ENCODE measurements around the gene PAM.

PAM gene

DNA sequence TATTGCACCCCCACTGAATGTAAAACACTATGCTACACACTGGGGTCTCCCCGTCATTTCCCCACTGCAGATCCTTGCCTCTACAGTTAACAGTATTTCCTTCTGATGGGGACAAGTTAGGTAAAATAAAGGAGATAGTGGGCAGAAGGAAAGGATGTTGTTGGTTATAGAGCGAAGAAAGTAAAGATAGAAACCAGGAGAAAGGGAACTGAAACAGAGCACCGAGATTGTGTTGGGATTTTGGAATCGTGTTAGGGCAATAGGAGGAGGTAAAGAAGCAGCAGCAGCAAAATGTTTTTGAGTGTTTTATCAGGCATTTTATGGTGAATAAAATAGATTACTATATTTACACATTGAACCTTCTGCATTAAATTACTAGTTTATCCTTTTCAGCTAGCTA lies 60.0 kb downstream of the PAM start:
- TF ChIP-seq FOXP2 (optimal IDR thresholded peaks at IDR 0.05; ENCODE audit: borderline replicate concordance, extremely low read depth, extremely low read length, insufficient read depth): no peak
- no peak for TF ChIP-seq TAF1 (IDR thresholded peaks at IDR 0.05; ENCODE audit: borderline replicate concordance, insufficient read depth, low read length)
- no peak for TF ChIP-seq POLR2AphosphoS5 (IDR thresholded peaks at IDR 0.05; ENCODE audit: low read depth, low read length)
- TF ChIP-seq, protein P1, sequence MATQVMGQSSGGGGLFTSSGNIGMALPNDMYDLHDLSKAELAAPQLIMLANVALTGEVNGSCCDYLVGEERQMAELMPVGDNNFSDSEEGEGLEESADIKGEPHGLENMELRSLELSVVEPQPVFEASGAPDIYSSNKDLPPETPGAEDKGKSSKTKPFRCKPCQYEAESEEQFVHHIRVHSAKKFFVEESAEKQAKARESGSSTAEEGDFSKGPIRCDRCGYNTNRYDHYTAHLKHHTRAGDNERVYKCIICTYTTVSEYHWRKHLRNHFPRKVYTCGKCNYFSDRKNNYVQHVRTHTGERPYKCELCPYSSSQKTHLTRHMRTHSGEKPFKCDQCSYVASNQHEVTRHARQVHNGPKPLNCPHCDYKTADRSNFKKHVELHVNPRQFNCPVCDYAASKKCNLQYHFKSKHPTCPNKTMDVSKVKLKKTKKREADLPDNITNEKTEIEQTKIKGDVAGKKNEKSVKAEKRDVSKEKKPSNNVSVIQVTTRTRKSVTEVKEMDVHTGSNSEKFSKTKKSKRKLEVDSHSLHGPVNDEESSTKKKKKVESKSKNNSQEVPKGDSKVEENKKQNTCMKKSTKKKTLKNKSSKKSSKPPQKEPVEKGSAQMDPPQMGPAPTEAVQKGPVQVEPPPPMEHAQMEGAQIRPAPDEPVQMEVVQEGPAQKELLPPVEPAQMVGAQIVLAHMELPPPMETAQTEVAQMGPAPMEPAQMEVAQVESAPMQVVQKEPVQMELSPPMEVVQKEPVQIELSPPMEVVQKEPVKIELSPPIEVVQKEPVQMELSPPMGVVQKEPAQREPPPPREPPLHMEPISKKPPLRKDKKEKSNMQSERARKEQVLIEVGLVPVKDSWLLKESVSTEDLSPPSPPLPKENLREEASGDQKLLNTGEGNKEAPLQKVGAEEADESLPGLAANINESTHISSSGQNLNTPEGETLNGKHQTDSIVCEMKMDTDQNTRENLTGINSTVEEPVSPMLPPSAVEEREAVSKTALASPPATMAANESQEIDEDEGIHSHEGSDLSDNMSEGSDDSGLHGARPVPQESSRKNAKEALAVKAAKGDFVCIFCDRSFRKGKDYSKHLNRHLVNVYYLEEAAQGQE (IDR thresholded peaks at IDR 0.05; ENCODE audit: insufficient read depth in 1 of 2, low read depth in 2 of 2, low read length in 2 of 2): no peak
- no peak for TF ChIP-seq SIN3A (IDR thresholded peaks at IDR 0.05; ENCODE audit: borderline replicate concordance, insufficient read depth, low read length)

DNA sequence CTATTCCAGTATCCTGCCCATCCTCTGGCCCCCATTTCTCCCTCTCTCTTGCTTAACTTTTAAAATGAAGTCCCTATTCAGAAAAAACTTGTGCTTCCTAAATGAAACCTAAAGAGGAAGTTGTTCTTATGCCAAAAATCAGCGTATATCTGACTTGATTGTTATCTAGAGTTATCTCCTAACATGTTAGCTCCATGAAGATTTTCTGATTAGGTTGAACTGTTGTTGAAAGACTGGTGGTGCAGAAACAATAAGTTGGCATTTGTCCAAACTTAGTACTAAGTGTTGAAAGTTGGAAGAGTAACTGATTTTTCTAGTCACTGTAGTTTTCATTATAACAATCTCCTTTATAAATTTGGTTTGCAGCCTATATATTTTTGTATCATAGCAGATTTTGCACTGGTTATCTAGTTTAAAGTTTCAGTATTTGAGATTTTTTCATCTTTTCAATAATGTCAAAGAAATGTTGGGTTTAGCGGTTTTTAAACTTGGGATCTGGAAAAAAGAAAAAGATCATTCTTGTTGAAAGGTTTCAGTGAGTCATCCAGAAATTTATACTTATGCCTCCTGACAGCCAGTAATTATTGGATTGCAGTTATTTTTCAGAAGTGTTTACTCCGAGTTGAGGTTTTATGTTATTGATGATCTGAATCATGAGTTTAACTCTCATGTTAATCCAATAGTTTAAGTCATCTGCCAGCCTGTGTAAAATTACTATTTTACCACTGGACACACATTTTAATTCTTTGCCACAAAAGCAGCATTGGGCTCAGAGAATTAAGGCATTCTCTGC lies 60.6 kb downstream of the PAM start:
- no peak for TF ChIP-seq POLR2AphosphoS5 (IDR thresholded peaks at IDR 0.05; ENCODE audit: low read depth, low read length)
- no peak for TF ChIP-seq FOXP2 (optimal IDR thresholded peaks at IDR 0.05; ENCODE audit: borderline replicate concordance, extremely low read depth, extremely low read length, insufficient read depth)
- TF ChIP-seq, protein P1 (IDR thresholded peaks at IDR 0.05; ENCODE audit: insufficient read depth in 1 of 2, low read depth in 2 of 2, low read length in 2 of 2): no peak
- no peak for TF ChIP-seq TAF1 (IDR thresholded peaks at IDR 0.05; ENCODE audit: borderline replicate concordance, insufficient read depth, low read length)
- TF ChIP-seq SIN3A (IDR thresholded peaks at IDR 0.05; ENCODE audit: borderline replicate concordance, insufficient read depth, low read length): no peak

DNA sequence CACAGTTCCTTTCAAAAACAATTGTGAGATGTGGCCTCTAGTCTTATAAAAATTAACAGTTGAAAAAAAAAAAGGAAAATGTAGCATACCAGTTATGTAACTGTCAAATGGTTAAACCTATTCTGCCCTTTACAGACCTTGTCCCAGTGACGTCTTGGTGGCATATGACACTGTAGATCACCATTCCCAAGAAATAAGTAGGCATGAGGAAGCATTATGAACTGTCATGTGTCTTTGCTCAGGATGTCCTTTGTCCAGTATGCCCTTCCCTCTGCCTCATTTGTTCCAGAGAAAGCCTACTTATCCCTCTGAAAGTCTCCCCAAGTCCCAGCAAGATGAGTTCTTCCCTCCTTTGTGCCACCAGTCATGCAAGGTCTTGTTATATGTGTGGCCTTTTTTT lies 63.2 kb downstream of the PAM start:
- no peak for TF ChIP-seq POLR2AphosphoS5 (IDR thresholded peaks at IDR 0.05; ENCODE audit: low read depth, low read length)
- TF ChIP-seq, protein P1 (IDR thresholded peaks at IDR 0.05; ENCODE audit: insufficient read depth in 1 of 2, low read depth in 2 of 2, low read length in 2 of 2): no peak
- TF ChIP-seq SIN3A (IDR thresholded peaks at IDR 0.05; ENCODE audit: borderline replicate concordance, insufficient read depth, low read length): no peak
- no peak for TF ChIP-seq TAF1 (IDR thresholded peaks at IDR 0.05; ENCODE audit: borderline replicate concordance, insufficient read depth, low read length)
- TF ChIP-seq FOXP2 (optimal IDR thresholded peaks at IDR 0.05; ENCODE audit: borderline replicate concordance, extremely low read depth, extremely low read length, insufficient read depth): no peak

DNA sequence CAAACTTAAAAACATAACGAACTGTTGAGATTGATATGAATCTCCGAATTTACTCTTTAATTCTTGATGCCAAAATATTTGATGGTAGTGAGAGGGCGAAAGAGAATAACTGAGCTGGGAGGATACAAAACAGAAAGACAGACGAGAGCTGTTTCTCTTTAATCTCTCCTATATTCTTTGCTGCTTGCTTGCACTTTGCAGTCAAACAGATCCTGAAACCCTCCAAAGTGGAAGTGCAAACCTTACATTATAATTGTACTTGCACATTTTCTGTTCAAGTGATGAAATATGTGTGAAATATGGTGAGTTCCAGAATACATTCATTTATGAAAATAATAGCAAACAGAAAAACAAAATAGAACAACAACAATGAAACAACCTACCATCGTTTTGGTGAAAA lies 63.8 kb downstream of the PAM start:
- no peak for TF ChIP-seq SIN3A (IDR thresholded peaks at IDR 0.05; ENCODE audit: borderline replicate concordance, insufficient read depth, low read length)
- no peak for TF ChIP-seq TAF1 (IDR thresholded peaks at IDR 0.05; ENCODE audit: borderline replicate concordance, insufficient read depth, low read length)
- TF ChIP-seq FOXP2 (optimal IDR thresholded peaks at IDR 0.05; ENCODE audit: borderline replicate concordance, extremely low read depth, extremely low read length, insufficient read depth): no peak
- no peak for TF ChIP-seq POLR2AphosphoS5 (IDR thresholded peaks at IDR 0.05; ENCODE audit: low read depth, low read length)

DNA sequence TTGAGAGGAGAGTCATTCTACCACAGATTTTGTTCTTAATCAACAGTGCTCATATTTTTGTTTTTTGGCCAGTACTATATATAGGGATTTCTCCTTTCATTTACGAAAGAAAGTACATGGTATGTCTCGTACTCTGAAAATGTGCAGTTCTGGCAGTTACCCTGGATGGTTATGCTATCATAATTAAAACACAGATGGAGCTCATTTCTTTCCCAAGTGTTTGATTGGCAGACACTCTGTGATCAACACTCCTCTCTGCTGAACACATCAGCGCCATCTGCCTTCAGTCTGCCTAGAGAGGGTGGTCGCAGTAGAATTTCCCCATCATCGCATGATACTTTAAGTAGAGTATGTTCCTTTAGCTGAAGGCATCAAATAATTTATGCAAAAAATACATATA lies 64.5 kb downstream of the PAM start:
- no peak for TF ChIP-seq FOXP2 (optimal IDR thresholded peaks at IDR 0.05; ENCODE audit: borderline replicate concordance, extremely low read depth, extremely low read length, insufficient read depth)
- TF ChIP-seq, protein P1 (IDR thresholded peaks at IDR 0.05; ENCODE audit: insufficient read depth in 1 of 2, low read depth in 2 of 2, low read length in 2 of 2): no peak
- TF ChIP-seq SIN3A (IDR thresholded peaks at IDR 0.05; ENCODE audit: borderline replicate concordance, insufficient read depth, low read length): no peak
- TF ChIP-seq POLR2AphosphoS5 (IDR thresholded peaks at IDR 0.05; ENCODE audit: low read depth, low read length): no peak
- no peak for TF ChIP-seq TAF1 (IDR thresholded peaks at IDR 0.05; ENCODE audit: borderline replicate concordance, insufficient read depth, low read length)

Data from PFSK-1 (cell line).